Parathyroid adenoma (tissue), 2 donors: ENCODE results near the gene CIROP.

Experiments
- H2AFZ ChIP-seq: fragments of 300-600 bp; sonication (generic); one replicate; pipeline ENCODE4 v1.7.0; 2017; ENCODE audit warnings: antibody characterized with exemption, mild to moderate bottlenecking
- H3K27ac ChIP-seq: fragments of 300-600 bp; sonication (generic); one replicate; pipeline ENCODE4 v1.7.0; 2017
- H3K27me3 ChIP-seq: fragments of 300-600 bp; sonication (generic); one replicate; pipeline ENCODE4 v1.7.0; 2017; ENCODE audit warnings: low read length; ENCODE audit not compliant: control insufficient read depth, insufficient read depth
- H3K36me3 ChIP-seq: fragments of 300-600 bp; sonication (generic); one replicate; pipeline ENCODE4 v1.7.0; 2017; ENCODE audit warnings: low read length; ENCODE audit not compliant: control insufficient read depth, insufficient read depth
- H3K4me1 ChIP-seq: fragments of 300-600 bp; sonication (generic); one replicate; pipeline ENCODE4 v1.7.0; 2017; ENCODE audit warnings: control low read depth
- H3K4me2 ChIP-seq: fragments of 300-600 bp; sonication (generic); one replicate; pipeline ENCODE4 v1.7.0; 2017; ENCODE audit warnings: low read length
- H3K4me3 ChIP-seq: fragments of 300-600 bp; sonication (generic); one replicate; pipeline ENCODE4 v1.7.0; 2017; ENCODE audit warnings: low read depth, low read length
- H3K79me2 ChIP-seq: fragments of 300-600 bp; sonication (generic); one replicate; pipeline ENCODE4 v1.7.0; 2017; ENCODE audit warnings: control low read depth
- H3K9ac ChIP-seq: fragments of 300-600 bp; sonication (generic); one replicate; pipeline ENCODE4 v1.7.0; 2017; ENCODE audit warnings: mild to moderate bottlenecking
- H3K9me3 ChIP-seq: fragments of 300-600 bp; sonication (generic); one replicate; pipeline ENCODE4 v1.7.0; 2017; ENCODE audit warnings: low read length; ENCODE audit not compliant: control insufficient read depth
- TF ChIP-seq, protein P1 (sequence below): fragments of 300-600 bp; sonication (generic); IDR thresholded peaks from one replicate; pipeline ENCODE4 v1.7.0; 2017; ENCODE audit warnings: antibody characterized with exemption, mild to moderate bottlenecking
- donor health status: primary hyperparathyroidism.

CIROP gene

DNA sequence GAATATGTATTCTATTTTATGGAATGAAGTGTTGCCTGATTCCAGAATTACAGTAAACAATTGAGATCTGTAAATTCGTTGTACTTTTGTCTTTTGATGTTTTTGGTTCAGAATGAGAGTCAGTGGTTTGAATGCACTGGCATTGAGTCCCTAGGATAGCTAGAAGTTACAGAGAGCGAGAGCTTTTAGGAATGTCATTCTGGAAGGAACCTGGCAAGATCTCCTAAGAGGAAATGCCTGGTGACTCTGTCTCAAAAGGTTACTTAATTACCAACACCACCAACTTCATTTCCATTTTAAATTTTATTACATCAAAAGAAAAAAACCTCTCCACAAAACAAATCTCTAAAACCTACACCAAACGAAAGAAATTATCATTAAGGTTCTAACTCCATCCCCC is 20.2 kb upstream of the CIROP start:
- Histone ChIP-seq H3K4me3 (no peak overlapping the region), H3K27ac (peak overlapping the region; percentile 100), H3K79me2 (peaks cover 4% of the 10 kb centered on the region), H3K36me3 (no peaks in the 10 kb centered on the region), H3K27me3 (no peaks in the 10 kb centered on the region), H3K9ac (no peak overlapping the region), H3K9me3 (no peaks in the 10 kb centered on the region), H3K4me1 (peaks cover 72% of the 10 kb centered on the region), H2AFZ (no peak overlapping the region), H3K4me2 (no peak overlapping the region)
- TF ChIP-seq, protein P1, sequence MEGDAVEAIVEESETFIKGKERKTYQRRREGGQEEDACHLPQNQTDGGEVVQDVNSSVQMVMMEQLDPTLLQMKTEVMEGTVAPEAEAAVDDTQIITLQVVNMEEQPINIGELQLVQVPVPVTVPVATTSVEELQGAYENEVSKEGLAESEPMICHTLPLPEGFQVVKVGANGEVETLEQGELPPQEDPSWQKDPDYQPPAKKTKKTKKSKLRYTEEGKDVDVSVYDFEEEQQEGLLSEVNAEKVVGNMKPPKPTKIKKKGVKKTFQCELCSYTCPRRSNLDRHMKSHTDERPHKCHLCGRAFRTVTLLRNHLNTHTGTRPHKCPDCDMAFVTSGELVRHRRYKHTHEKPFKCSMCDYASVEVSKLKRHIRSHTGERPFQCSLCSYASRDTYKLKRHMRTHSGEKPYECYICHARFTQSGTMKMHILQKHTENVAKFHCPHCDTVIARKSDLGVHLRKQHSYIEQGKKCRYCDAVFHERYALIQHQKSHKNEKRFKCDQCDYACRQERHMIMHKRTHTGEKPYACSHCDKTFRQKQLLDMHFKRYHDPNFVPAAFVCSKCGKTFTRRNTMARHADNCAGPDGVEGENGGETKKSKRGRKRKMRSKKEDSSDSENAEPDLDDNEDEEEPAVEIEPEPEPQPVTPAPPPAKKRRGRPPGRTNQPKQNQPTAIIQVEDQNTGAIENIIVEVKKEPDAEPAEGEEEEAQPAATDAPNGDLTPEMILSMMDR: no peak

DNA sequence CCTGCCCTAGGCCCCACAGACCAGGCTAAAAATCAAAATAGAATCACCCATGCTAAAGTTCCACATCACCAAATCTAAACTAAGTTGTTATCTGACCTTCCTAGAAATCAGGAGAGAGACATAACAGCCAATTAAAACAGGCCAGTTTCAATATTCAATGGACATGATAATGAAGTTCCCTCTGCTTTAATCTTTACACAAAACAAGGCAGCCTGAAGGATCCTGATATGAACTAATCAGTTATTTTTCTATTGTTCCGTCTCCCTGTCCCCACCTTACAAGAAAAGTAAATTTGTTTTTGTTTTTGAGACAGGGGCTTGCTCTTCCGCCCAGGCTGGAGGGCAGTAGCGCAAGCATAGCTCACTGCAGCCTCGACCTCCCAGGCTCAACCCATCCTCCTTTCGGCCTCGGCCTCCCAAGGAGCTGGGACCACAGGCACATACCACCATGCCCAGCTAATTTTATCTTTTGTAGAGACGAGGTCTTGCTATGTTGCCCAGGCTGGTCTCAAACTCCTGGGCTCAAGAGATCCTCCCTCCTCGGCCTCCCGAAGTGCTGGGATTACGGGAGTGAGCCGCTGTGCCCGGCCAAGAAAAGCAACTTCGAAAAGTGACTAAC is 19.7 kb upstream of the CIROP start:
- H3K9me3 ChIP-seq: no peaks in the 10 kb centered on the region
- H3K4me3 ChIP-seq: no peak overlapping the region
- H3K27ac ChIP-seq: peak overlapping the region; percentile 100
- H3K27me3 ChIP-seq: no peaks in the 10 kb centered on the region
- no peaks in the 10 kb centered on the region for H3K36me3 ChIP-seq
- no peak overlapping the region for H3K9ac ChIP-seq
- H3K79me2 ChIP-seq: peaks cover 4% of the 10 kb centered on the region
- peaks cover 67% of the 10 kb centered on the region for H3K4me1 ChIP-seq
- H2AFZ ChIP-seq: no peak overlapping the region
- no peak overlapping the region for H3K4me2 ChIP-seq
- TF ChIP-seq, protein P1: no peak

DNA sequence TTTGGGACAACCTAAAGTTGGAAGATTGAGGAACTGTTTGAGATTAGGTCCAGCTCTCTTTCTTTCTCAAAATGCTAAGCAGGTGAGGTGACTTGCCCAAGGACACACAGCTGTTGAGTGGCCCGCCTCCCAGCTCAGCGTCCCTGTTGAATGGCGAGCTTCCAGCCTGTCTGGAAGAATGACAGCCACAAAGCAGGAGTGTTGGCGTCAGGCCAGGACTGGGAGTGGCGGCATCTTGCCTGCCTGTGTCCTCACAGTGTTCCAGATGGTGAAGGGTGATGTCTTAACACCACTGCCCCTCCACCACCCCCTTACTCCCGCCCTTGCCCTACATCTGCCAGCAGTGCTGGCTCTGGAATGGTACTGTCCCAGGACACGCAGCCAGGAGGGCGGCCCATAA is 18.6 kb upstream of the CIROP start:
- H3K9me3 ChIP-seq: no peaks in the 10 kb centered on the region
- H3K79me2 ChIP-seq: no peaks in the 10 kb centered on the region
- no peaks in the 10 kb centered on the region for H3K36me3 ChIP-seq
- H3K9ac ChIP-seq: no peak overlapping the region
- H3K27ac ChIP-seq: peak overlapping the region; percentile 100
- no peaks in the 10 kb centered on the region for H3K27me3 ChIP-seq
- TF ChIP-seq, protein P1: no peak
- peaks cover 60% of the 10 kb centered on the region for H3K4me1 ChIP-seq
- H2AFZ ChIP-seq: no peak overlapping the region
- no peak overlapping the region for H3K4me2 ChIP-seq
- H3K4me3 ChIP-seq: no peak overlapping the region

DNA sequence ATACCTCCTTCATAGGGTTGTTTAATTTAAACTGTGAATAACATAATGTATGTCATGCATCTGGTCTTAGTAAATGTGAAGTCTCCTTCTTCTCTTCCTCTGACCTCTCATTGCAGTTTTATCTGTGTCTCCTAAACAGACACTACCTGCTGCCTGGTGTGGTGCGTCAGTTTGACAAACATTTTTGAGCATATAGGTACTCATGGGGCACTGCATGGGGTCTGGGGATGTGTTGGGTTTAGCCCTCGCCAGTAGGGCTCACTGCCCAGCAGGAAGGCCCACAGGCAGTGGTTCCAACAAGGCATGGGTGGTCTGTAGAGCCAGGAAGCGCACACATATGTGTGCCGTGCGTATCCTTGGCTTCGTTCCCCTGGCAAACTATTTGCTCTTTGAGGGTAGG is 17.3 kb upstream of the CIROP start:
- H2AFZ ChIP-seq: peak overlapping the region; percentile 71
- no peaks in the 10 kb centered on the region for H3K36me3 ChIP-seq
- TF ChIP-seq, protein P1: no peak
- no peaks in the 10 kb centered on the region for H3K27me3 ChIP-seq
- no peaks in the 10 kb centered on the region for H3K79me2 ChIP-seq
- H3K27ac ChIP-seq: peak overlapping the region; percentile 100
- H3K4me3 ChIP-seq: peak overlapping the region; percentile 45
- H3K4me2 ChIP-seq: peak overlapping the region; percentile 59
- no peaks in the 10 kb centered on the region for H3K9me3 ChIP-seq
- peak overlapping the region; percentile 55 for H3K9ac ChIP-seq
- peaks cover 59% of the 10 kb centered on the region for H3K4me1 ChIP-seq

DNA sequence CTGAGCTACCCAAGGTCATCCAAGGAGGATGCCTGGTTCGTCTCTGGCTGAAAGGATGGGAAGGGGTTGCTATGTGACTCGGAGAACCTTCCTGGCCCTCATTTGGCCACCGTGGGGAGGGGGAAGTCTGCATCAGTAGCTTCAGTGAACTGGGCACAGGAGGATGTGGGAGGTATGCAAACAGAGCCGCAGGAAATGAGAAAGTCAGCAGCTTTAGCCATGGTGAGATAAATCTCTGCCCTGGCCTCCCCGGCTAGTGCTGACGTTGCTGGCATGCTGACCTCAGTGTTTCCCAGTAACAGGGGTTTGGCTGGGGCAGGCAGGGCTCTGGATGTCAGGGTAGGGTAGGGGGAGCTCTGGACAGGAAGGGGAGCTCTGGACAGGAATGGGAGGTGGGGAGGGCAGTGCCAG is 16.6 kb upstream of the CIROP start:
- Histone ChIP-seq H3K4me2 (peak overlapping the region; percentile 59), H3K27ac (peak overlapping the region; percentile 100), H3K27me3 (no peaks in the 10 kb centered on the region), H3K79me2 (no peaks in the 10 kb centered on the region), H3K9me3 (no peaks in the 10 kb centered on the region), H3K4me1 (peaks cover 52% of the 10 kb centered on the region), H3K9ac (peak overlapping the region; percentile 22), H2AFZ (peak overlapping the region; percentile 71), H3K4me3 (peak overlapping the region; percentile 45), H3K36me3 (no peaks in the 10 kb centered on the region)
- TF ChIP-seq, protein P1: no peak
